LHCN-M2 (cell line): ENCODE measurements around the gene TTC33. TPM values are rescaled to one million over a fixed set of nuclear protein-coding genes. Genes with fewer than 3 reads are reported as not detected.
A peak's percentile ranks its signal among the peaks of the same experiment; 100 is the strongest.
"Not testable (repeated sequence)": the region's sequence is repeated elsewhere in the genome, so short reads cannot be mapped to it uniquely, and the experiment has no call there.

Source experiments
- DNase-seq: peaks from one replicate; pipeline ENCODE4 v3.0.0-alpha.2; 2012; ENCODE audit warnings: low read depth
- total RNA-seq: library from RNA; depleted of rRNA; stranded (reverse); fragments of >200 nt; gene quantifications from 2 replicates; pipeline ENCODE4 v1.2.3, GENCODE V29; 2014

TTC33 gene
- total RNA-seq, 1 experiment from 2014 or later, result 13.7 TPM

GRCh38 chr5:40780199-40780598, 24.4 kb upstream of the TTC33 start:
- no peak for DNase-seq

- DNase-seq, result no peak
Measured at GRCh38 chr5:40779561-40779960, 23.8 kb upstream of the TTC33 start.

- DNase-seq, result no peak
Measured at GRCh38 chr5:40778133-40778532, 22.4 kb upstream of the TTC33 start.

- DNase-seq, result no peak
Measured at GRCh38 chr5:40776658-40776977, 20.9 kb upstream of the TTC33 start.

- no peak for DNase-seq
Measured at GRCh38 chr5:40775846-40776657, 20.3 kb upstream of the TTC33 start.

GRCh38 chr5:40775085-40775845, 19.5 kb upstream of the TTC33 start:
- DNase-seq, result no peak

- DNase-seq, result no peak
Measured at GRCh38 chr5:40774623-40775022, 18.9 kb upstream of the TTC33 start.

GRCh38 chr5:40770764-40771163, 15.0 kb upstream of the TTC33 start:
- DNase-seq, result no peak

GRCh38 chr5:40762705-40763104, 6.9 kb upstream of the TTC33 start:
- DNase-seq, result peak; percentile 19

GRCh38 chr5:40757400-40757799, 1.6 kb upstream of the TTC33 start:
- no peak for DNase-seq

- DNase-seq, result peak; percentile 83
Measured at GRCh38 chr5:40755093-40755406, 711 bp downstream of the TTC33 start.

GRCh38 chr5:40754381-40755092, 1.2 kb downstream of the TTC33 start:
- peak; percentile 59 for DNase-seq

GRCh38 chr5:40746703-40747102, 9.1 kb downstream of the TTC33 start:
- DNase-seq, result peak; percentile 40

GRCh38 chr5:40743771-40744170, 12.0 kb downstream of the TTC33 start:
- no peak for DNase-seq

GRCh38 chr5:40738502-40738901, 17.3 kb downstream of the TTC33 start:
- peak; percentile 83 for DNase-seq

- peak; percentile 74 for DNase-seq
Measured at GRCh38 chr5:40736103-40736875, 19.5 kb downstream of the TTC33 start.

- DNase-seq, result no peak
Measured at GRCh38 chr5:40735609-40736008, 20.2 kb downstream of the TTC33 start.

GRCh38 chr5:40734986-40735385, 20.8 kb downstream of the TTC33 start:
- no peak for DNase-seq

GRCh38 chr5:40733879-40734563, 21.7 kb downstream of the TTC33 start:
- no peak for DNase-seq

- DNase-seq, result no peak
Measured at GRCh38 chr5:40733434-40733833, 22.3 kb downstream of the TTC33 start.

- not testable (repeated sequence) for DNase-seq
Measured at GRCh38 chr5:40722497-40722911, 33.3 kb downstream of the TTC33 start.
